GM23338 (cell line): Measurements from ENCODE around the gene A3GALT2. TPM values are rescaled to one million over a fixed set of nuclear protein-coding genes. Genes with fewer than 3 reads are reported as not detected.
A peak's percentile ranks its signal among the peaks of the same experiment; 100 is the strongest.

Experiments
- ATAC-seq: fragments of 200-7000 bp; cut with Tn5 transposase; 3 replicates; pipeline ENCODE4 v1.9.1; 2020
- DNase-seq: peaks from one replicate; pipeline ENCODE4 v3.0.0-alpha.2; 2015; ENCODE audit warnings: low spot score
- H2AFZ ChIP-seq: fragments of 200-600 bp; sonication (generic); 2 replicates; pipeline ENCODE4 v1.8.0; 2016; ENCODE audit warnings: antibody characterized with exemption, mild to moderate bottlenecking, moderate library complexity
- H3F3A ChIP-seq: fragments of 200-600 bp; sonication (generic); replicated peaks from 2 replicates; pipeline ENCODE4 v1.8.0; 2017; ENCODE audit warnings: antibody characterized with exemption, mixed run types, low read depth
- H3K27ac ChIP-seq: fragments of 200-600 bp; sonication (generic); 2 replicates; pipeline ENCODE4 v1.6.1; 2016; ENCODE audit warnings: low read depth
- H3K27me3 ChIP-seq: fragments of 200-600 bp; sonication (generic); 2 replicates; pipeline ENCODE4 v1.8.0; 2016; ENCODE audit warnings: mild to moderate bottlenecking, mixed run types, moderate library complexity; ENCODE audit not compliant: insufficient read depth
- H3K36me3 ChIP-seq: fragments of 200-600 bp; sonication (generic); 2 replicates; pipeline ENCODE4 v1.8.0; 2016; ENCODE audit warnings: mild to moderate bottlenecking; ENCODE audit not compliant: insufficient read depth
- H3K4me1 ChIP-seq: fragments of 200-600 bp; sonication (generic); 2 replicates; pipeline ENCODE4 v1.8.0; 2016; ENCODE audit warnings: mild to moderate bottlenecking, moderate library complexity; ENCODE audit not compliant: insufficient read depth
- H3K4me2 ChIP-seq: fragments of 200-600 bp; sonication (generic); 2 replicates; pipeline ENCODE4 v1.7.1; 2017; ENCODE audit warnings: mixed run types
- H3K4me3 ChIP-seq: fragments of 200-600 bp; sonication (generic); 2 replicates; pipeline ENCODE4 v1.6.1; 2016; ENCODE audit warnings: mixed run types
- H3K79me2 ChIP-seq: fragments of 200-600 bp; sonication (generic); replicated peaks from 2 replicates; pipeline ENCODE4 v1.8.0; 2017; ENCODE audit warnings: mild to moderate bottlenecking; ENCODE audit not compliant: insufficient read depth
- H3K9me2 ChIP-seq: fragments of 200-600 bp; sonication (generic); 2 replicates; pipeline ENCODE4 v1.8.0; 2017; ENCODE audit not compliant: insufficient read depth
- H4K20me1 ChIP-seq: fragments of 200-600 bp; sonication (generic); replicated peaks from 2 replicates; pipeline ENCODE4 v1.8.0; 2017; ENCODE audit warnings: mild to moderate bottlenecking; ENCODE audit not compliant: insufficient read depth
- H3K27ac Mint-ChIP-seq: 2 replicates; pipeline ENCODE4 v1.8.0; 2020; ENCODE audit warnings: inconsistent platforms, mild to moderate bottlenecking, moderate library complexity, mixed read lengths
- H3K27me3 Mint-ChIP-seq: 3 replicates; pipeline ENCODE4 v1.8.0; 2022; ENCODE audit warnings: low read depth, mild to moderate bottlenecking, moderate library complexity, mixed read lengths, inconsistent platforms; ENCODE audit not compliant: insufficient read depth, poor library complexity
- H3K36me3 Mint-ChIP-seq: 3 replicates; pipeline ENCODE4 v1.8.0; 2021; ENCODE audit warnings: low read depth, mild to moderate bottlenecking, inconsistent platforms, moderate library complexity, mixed read lengths
- H3K4me1 Mint-ChIP-seq: 3 replicates; pipeline ENCODE4 v1.8.0; 2020; ENCODE audit warnings: mild to moderate bottlenecking, inconsistent platforms, mixed read lengths
- H3K4me3 Mint-ChIP-seq: 3 replicates; pipeline ENCODE4 v1.8.0; 2021; ENCODE audit warnings: moderate library complexity, mild to moderate bottlenecking, inconsistent platforms, mixed read lengths
- H3K9me3 Mint-ChIP-seq: 3 replicates; pipeline ENCODE4 v1.8.0; 2020; ENCODE audit warnings: moderate library complexity, mild to moderate bottlenecking, inconsistent platforms, mixed read lengths
- CREB1 ChIP-seq: fragments of 250-450 bp; sonication (Bioruptor Pico); IDR thresholded peaks from 2 replicates; pipeline ENCODE4 v1.5.0; 2020; ENCODE audit warnings: low read depth, mild to moderate bottlenecking, moderate library complexity
- ETS1 ChIP-seq: IDR thresholded peaks from 2 replicates; pipeline ENCODE4 v1.6.1; 2016; ENCODE audit warnings: antibody characterized with exemption
- EZH2 ChIP-seq: fragments of 200-600 bp; sonication (generic); IDR thresholded peaks from one replicate; pipeline ENCODE4 v1.8.0; 2017; ENCODE audit warnings: antibody characterized with exemption, mild to moderate bottlenecking, low read depth; ENCODE audit not compliant: unreplicated experiment
- EZH2phosphoT487 ChIP-seq: fragments of 200-600 bp; sonication (generic); IDR thresholded peaks from one replicate; pipeline ENCODE4 v1.8.1; 2018; ENCODE audit warnings: antibody characterized with exemption; ENCODE audit not compliant: unreplicated experiment
- JUNB ChIP-seq: IDR thresholded peaks from one replicate; pipeline ENCODE4 v1.6.1; 2016; ENCODE audit warnings: antibody characterized with exemption; ENCODE audit not compliant: unreplicated experiment
- NANOG ChIP-seq: IDR thresholded peaks from 2 replicates; pipeline ENCODE4 v1.6.1; 2016; ENCODE audit warnings: antibody characterized with exemption, borderline replicate concordance
- POLR2AphosphoS5 ChIP-seq: IDR thresholded peaks from 2 replicates; pipeline ENCODE4 v1.6.1; 2016; ENCODE audit warnings: antibody characterized with exemption, low read depth
- STAT1 ChIP-seq: IDR thresholded peaks from one replicate; pipeline ENCODE4 v1.6.1; 2016; ENCODE audit warnings: antibody characterized with exemption; ENCODE audit not compliant: unreplicated experiment
- ZNF114 ChIP-seq: fragments of 250-450 bp; sonication (Bioruptor Pico); IDR thresholded peaks from 2 replicates; pipeline ENCODE4 v1.5.0; 2020; ENCODE audit warnings: mild to moderate bottlenecking, moderate library complexity
- ZNF331 ChIP-seq: fragments of 250-450 bp; sonication (Bioruptor Pico); IDR thresholded peaks from 2 replicates; pipeline ENCODE4 v1.5.0; 2020; ENCODE audit warnings: low read depth, mild to moderate bottlenecking, moderate library complexity
- ZNF462 ChIP-seq: fragments of 250-450 bp; sonication (Bioruptor Pico); IDR thresholded peaks from 2 replicates; pipeline ENCODE4 v1.5.0; 2020; ENCODE audit warnings: mild to moderate bottlenecking, moderate library complexity
- polyA plus RNA-seq: library from polyadenylated mRNA; unstranded; fragments of >200 nt; fragmentation: Nextera tagmentation; extraction: Ambion mirVana; gene quantifications from 2 replicates; pipeline ENCODE4 v1.2.1, GENCODE V29; 2016
- total RNA-seq: library from RNA; depleted of rRNA; stranded (reverse); fragments of >200 nt; shearing (Covaris generic); gene quantifications from 2 replicates; pipeline ENCODE4 v1.2.3, GENCODE V29; 2014
- TF ChIP-seq, protein P1 (sequence below), 2 experiments: fragments of 200-600 bp in 1 of 2; sonication (generic) in 1 of 2; conservative IDR thresholded peaks; 2 replicates each; pipeline versions ENCODE4 v1.5.1 to v1.6.1; 2016 to 2017; ENCODE audit warnings: antibody characterized with exemption in 2 of 2, low read depth in 2 of 2, mild to moderate bottlenecking in 2 of 2, moderate library complexity in 1 of 2
- TF ChIP-seq, protein P2 (sequence below): IDR thresholded peaks from one replicate; pipeline ENCODE4 v1.6.1; 2018; ENCODE audit warnings: antibody characterized with exemption; ENCODE audit not compliant: unreplicated experiment

A3GALT2 gene
- total and polyA plus RNA-seq, 2 experiments from 2014 or later: not detected

GRCh38 chr1:33363021-33363420 is 42.1 kb upstream of the A3GALT2 start:
- Mint-ChIP-seq H3K9me3 (no peaks in the 10 kb centered on the region), H3K27ac (no peak overlapping the region), H3K36me3 (no peaks in the 10 kb centered on the region), H3K4me3 (peak overlapping the region; percentile 56; the same call in 1 of the 3 replicates), H3K27me3 (peaks cover 33% of the 10 kb centered on the region), H3K4me1 (peaks cover 52% of the 10 kb centered on the region)
- Histone ChIP-seq H3F3A (no peaks in the 10 kb centered on the region), H3K27me3 (peaks cover 27% of the 10 kb centered on the region), H3K27ac (no peak overlapping the region), H2AFZ (peak overlapping the region; percentile 85), H3K9me2 (no peaks in the 10 kb centered on the region), H3K4me1 (peaks cover 45% of the 10 kb centered on the region), H3K79me2 (no peaks in the 10 kb centered on the region), H4K20me1 (peaks cover 5% of the 10 kb centered on the region; the same call in 1 of the 2 replicates), H3K4me2 (peak overlapping the region; percentile 77), H3K36me3 (no peaks in the 10 kb centered on the region), H3K4me3 (peak overlapping the region; percentile 30; the same call in 1 of the 2 replicates)
- DNase-seq (no peak), ATAC-seq (no peak)
- TF ChIP-seq CREB1 (CRISPR knock-in tag): no peak
- no peak for TF ChIP-seq JUNB
- TF ChIP-seq, protein P1, sequence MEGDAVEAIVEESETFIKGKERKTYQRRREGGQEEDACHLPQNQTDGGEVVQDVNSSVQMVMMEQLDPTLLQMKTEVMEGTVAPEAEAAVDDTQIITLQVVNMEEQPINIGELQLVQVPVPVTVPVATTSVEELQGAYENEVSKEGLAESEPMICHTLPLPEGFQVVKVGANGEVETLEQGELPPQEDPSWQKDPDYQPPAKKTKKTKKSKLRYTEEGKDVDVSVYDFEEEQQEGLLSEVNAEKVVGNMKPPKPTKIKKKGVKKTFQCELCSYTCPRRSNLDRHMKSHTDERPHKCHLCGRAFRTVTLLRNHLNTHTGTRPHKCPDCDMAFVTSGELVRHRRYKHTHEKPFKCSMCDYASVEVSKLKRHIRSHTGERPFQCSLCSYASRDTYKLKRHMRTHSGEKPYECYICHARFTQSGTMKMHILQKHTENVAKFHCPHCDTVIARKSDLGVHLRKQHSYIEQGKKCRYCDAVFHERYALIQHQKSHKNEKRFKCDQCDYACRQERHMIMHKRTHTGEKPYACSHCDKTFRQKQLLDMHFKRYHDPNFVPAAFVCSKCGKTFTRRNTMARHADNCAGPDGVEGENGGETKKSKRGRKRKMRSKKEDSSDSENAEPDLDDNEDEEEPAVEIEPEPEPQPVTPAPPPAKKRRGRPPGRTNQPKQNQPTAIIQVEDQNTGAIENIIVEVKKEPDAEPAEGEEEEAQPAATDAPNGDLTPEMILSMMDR (conservative IDR thresholded peaks at IDR 0.05; ENCODE audit: low read depth in 2 of 2): no peak
- no peak for TF ChIP-seq ETS1
- no peak for TF ChIP-seq EZH2phosphoT487
- TF ChIP-seq NANOG: no peak
- no peak for TF ChIP-seq STAT1
- TF ChIP-seq ZNF331 (CRISPR knock-in tag): no peak
- no peak for TF ChIP-seq ZNF462
- no peak for TF ChIP-seq POLR2AphosphoS5
- TF ChIP-seq, protein P2, sequence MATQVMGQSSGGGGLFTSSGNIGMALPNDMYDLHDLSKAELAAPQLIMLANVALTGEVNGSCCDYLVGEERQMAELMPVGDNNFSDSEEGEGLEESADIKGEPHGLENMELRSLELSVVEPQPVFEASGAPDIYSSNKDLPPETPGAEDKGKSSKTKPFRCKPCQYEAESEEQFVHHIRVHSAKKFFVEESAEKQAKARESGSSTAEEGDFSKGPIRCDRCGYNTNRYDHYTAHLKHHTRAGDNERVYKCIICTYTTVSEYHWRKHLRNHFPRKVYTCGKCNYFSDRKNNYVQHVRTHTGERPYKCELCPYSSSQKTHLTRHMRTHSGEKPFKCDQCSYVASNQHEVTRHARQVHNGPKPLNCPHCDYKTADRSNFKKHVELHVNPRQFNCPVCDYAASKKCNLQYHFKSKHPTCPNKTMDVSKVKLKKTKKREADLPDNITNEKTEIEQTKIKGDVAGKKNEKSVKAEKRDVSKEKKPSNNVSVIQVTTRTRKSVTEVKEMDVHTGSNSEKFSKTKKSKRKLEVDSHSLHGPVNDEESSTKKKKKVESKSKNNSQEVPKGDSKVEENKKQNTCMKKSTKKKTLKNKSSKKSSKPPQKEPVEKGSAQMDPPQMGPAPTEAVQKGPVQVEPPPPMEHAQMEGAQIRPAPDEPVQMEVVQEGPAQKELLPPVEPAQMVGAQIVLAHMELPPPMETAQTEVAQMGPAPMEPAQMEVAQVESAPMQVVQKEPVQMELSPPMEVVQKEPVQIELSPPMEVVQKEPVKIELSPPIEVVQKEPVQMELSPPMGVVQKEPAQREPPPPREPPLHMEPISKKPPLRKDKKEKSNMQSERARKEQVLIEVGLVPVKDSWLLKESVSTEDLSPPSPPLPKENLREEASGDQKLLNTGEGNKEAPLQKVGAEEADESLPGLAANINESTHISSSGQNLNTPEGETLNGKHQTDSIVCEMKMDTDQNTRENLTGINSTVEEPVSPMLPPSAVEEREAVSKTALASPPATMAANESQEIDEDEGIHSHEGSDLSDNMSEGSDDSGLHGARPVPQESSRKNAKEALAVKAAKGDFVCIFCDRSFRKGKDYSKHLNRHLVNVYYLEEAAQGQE: no peak
- no peak for TF ChIP-seq EZH2
- no peak for TF ChIP-seq ZNF114 (CRISPR knock-in tag)
